Neural cell (in vitro differentiated cells): ENCODE results near the gene TKTL2.

Experiments used
- MXI1 ChIP-seq: fragments of 450-650 bp; conservative IDR thresholded peaks from 2 replicates; pipeline ENCODE4 v1.6.1; 2014; ENCODE audit warnings: antibody characterized with exemption, mild to moderate bottlenecking; ENCODE audit not compliant: poor library complexity, severe bottlenecking
- RAD21 ChIP-seq: fragments of 450-650 bp; conservative IDR thresholded peaks from 2 replicates; pipeline ENCODE4 v1.6.1; 2014; ENCODE audit warnings: antibody characterized with exemption, mild to moderate bottlenecking, moderate library complexity
- TAF1 ChIP-seq: IDR thresholded peaks from 2 replicates; pipeline ENCODE4 v1.6.1; 2012; ENCODE audit warnings: low read depth
- TF ChIP-seq, protein P1 (sequence below): fragments of 450-650 bp; IDR thresholded peaks from 2 replicates; pipeline ENCODE4 v1.5.1; 2014; ENCODE audit warnings: antibody characterized with exemption, mild to moderate bottlenecking, moderate library complexity; ENCODE audit not compliant: poor library complexity, severe bottlenecking

DNA sequence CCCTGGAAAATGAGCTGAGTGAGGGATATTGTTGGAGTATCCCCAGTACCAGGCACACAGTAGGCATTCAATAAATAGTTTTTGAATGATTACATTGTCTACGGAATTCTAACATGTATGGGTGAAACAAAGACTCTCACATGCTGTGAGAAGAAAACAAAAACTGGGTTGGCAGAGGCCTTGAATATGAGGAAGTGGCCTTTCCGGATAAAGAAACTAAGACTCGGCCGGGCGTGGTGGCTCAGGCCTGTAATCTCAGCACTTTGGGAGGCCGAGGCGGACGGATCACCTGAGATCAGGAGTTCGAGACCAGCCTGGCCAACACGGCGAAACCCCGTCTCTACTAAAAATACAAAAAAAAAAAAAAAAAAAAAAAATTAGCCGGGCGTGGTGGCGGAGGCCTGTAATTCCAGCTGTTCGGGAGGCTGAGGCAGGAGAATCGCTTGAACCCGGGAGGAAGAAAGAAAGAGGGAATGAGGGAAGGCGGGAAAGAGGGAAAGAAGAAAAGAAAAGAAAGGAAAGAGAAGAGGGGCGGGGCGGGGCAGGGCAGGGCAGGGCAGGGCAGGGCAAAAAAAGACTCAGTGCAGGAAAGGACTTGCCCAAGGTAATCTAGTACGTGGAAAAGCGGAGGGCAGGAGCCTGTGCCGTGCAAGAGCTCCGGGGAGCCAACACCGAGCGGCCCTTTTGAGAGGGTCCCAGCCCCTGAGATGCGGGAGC is 20.2 kb upstream of the TKTL2 start:
- TF ChIP-seq TAF1 (no peak), RAD21 (no peak), MXI1 (no peak)
- TF ChIP-seq, protein P1, sequence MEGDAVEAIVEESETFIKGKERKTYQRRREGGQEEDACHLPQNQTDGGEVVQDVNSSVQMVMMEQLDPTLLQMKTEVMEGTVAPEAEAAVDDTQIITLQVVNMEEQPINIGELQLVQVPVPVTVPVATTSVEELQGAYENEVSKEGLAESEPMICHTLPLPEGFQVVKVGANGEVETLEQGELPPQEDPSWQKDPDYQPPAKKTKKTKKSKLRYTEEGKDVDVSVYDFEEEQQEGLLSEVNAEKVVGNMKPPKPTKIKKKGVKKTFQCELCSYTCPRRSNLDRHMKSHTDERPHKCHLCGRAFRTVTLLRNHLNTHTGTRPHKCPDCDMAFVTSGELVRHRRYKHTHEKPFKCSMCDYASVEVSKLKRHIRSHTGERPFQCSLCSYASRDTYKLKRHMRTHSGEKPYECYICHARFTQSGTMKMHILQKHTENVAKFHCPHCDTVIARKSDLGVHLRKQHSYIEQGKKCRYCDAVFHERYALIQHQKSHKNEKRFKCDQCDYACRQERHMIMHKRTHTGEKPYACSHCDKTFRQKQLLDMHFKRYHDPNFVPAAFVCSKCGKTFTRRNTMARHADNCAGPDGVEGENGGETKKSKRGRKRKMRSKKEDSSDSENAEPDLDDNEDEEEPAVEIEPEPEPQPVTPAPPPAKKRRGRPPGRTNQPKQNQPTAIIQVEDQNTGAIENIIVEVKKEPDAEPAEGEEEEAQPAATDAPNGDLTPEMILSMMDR: no peak
